ENCODE measurements around the gene HLA-DPB1.

Gene HLA-DPB1

GRCh38 chr6:33126101-33126714, 50.4 kb downstream of the HLA-DPB1 start:
- H3K4me3 ChIP-seq (replicated peaks; ENCODE audit: low read depth, low read length) = no peak overlapping the region
- peak; percentile 4 for DNase-seq (ENCODE audit: extremely low read depth, low read depth)
- TF ChIP-seq CTCF (IDR thresholded peaks at IDR 0.05; ENCODE audit: low read depth, low read length, missing control alignments) = peak; percentile 81

- no peak for DNase-seq (ENCODE audit: extremely low read depth, low read depth)
- H3K4me3 ChIP-seq (replicated peaks; ENCODE audit: low read depth, low read length) = no peak overlapping the region
- TF ChIP-seq CTCF (IDR thresholded peaks at IDR 0.05; ENCODE audit: low read depth, low read length, missing control alignments) = no peak
These were observed 52.5 kb downstream of the HLA-DPB1 start for GRCh38 chr6:33128318-33128717.

- H3K4me3 ChIP-seq (replicated peaks; ENCODE audit: low read depth, low read length) = no peak overlapping the region
- TF ChIP-seq CTCF (IDR thresholded peaks at IDR 0.05; ENCODE audit: low read depth, low read length, missing control alignments) = no peak
- DNase-seq (ENCODE audit: extremely low read depth, low read depth) = no peak
These were observed 56.3 kb downstream of the HLA-DPB1 start for GRCh38 chr6:33132081-33132524.

- TF ChIP-seq CTCF (IDR thresholded peaks at IDR 0.05; ENCODE audit: low read depth, low read length, missing control alignments) = no peak
- no peak for DNase-seq (ENCODE audit: extremely low read depth, low read depth)
These were observed 60.6 kb downstream of the HLA-DPB1 start for GRCh38 chr6:33136310-33136900.

More at GRCh38 chr6:33136310-33136900, 60.6 kb downstream of the HLA-DPB1 start:
- no peak overlapping the region for H3K4me3 ChIP-seq (replicated peaks; ENCODE audit: low read depth, low read length)

All from HFF-Myc (cell line).